GM21447 (cell line): ENCODE data around the gene ELF5.

ENCODE experiments used
- ATAC-seq: cut with Tn5 transposase; IDR thresholded peaks from one replicate; pipeline ENCODE4 v1.9.1; 2021; ENCODE audit not compliant: unreplicated experiment

ELF5 gene

DNA sequence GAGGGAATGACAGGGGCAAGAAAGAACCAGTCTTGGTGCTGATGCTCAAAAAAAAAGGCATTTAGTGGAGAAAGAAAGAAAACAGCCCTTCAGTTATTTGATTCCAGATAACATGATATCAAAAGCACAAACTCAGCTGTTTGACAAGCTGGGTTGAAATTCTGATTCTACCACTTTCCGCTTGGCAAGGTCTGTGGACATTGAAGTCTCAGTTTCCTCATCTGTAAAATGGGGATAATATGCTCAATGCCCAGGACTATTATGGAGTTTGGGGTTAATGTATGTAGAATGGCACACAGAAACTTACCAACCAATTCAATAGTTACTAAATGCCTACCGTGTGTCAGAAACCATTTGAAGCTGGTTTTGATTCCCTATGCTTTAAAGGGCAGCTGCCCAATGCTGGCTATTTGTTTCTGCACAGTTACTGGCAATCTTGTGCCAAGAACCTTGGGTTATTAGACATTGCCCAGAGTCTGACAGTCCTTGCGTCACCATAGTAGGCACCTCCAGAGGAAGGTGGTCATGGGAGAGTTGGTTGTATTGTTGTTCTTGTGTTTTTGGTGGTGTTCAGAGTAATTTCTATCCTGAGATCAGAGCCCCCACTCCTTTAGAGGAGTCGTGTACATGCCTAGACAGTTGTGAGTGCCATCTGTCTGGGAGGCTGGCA is 19.5 kb downstream of the ELF5 start:
- no peak for ATAC-seq

DNA sequence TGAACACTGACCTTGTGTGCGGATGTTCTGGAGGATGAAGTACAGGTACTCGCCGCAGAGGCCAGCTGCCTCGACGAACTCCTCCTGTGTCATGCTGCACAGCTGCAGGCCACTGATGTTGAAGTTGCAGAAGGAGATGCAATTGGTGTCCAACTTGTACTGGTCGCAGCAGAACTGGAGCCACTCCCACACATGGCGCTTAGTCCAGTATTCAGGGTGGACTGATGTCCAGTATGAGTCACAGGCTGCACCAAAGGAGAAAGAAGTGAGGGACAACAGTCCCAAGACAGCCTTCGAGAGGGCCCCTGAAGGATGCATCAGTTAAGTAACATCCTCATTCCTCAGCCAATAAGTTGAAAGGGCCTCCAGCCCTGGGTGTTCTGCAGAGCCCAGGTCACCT is 20.1 kb downstream of the ELF5 start:
- ATAC-seq: no peak

DNA sequence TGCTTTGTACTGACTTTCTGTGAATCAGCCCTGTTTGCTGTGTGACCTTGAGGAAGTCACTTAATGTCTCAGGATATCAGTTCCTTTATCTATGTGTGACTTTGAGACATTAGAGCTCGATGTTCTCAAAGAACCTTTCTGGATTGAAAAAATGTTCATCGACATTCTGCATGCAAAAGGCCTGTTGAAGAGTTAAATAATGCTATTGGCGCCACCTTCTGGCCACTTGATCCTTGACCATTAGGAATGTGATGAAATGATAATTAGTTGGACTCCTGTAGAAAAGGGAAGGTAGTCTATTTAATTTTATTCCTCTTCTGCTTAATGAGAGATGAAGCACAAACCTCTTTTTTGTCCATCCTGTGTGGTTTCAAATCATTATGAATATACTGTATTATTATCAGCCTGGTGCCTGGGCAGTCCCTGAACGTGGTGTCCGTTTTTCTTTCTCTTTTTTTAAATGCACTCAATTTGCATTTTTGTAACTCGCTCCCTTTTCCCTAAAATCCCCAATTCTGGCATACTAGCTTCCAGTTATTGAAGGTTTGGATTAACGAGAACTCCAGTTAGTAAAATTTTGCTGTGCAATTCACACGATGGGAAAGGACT is 20.7 kb downstream of the ELF5 start:
- ATAC-seq: no peak

DNA sequence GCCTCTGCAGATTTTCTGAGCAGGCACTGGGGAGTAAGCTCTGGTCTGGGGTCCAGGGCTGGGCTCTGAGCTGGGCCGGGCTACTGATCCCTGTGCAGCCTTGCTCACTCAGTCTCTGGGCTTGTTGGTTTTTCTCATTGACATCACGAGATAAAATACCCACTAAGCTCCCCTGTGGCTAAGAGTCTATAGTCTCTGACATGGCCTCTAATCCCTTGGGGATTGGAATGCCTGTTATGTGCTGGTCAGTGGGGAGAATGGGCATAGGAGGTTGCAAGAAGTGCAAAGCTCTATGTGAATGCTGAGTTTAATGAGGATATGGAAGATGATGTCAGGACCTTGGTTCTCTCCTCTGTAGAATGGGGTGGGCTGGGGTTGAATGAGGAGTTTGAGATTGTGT is 23.3 kb downstream of the ELF5 start:
- no peak for ATAC-seq

DNA sequence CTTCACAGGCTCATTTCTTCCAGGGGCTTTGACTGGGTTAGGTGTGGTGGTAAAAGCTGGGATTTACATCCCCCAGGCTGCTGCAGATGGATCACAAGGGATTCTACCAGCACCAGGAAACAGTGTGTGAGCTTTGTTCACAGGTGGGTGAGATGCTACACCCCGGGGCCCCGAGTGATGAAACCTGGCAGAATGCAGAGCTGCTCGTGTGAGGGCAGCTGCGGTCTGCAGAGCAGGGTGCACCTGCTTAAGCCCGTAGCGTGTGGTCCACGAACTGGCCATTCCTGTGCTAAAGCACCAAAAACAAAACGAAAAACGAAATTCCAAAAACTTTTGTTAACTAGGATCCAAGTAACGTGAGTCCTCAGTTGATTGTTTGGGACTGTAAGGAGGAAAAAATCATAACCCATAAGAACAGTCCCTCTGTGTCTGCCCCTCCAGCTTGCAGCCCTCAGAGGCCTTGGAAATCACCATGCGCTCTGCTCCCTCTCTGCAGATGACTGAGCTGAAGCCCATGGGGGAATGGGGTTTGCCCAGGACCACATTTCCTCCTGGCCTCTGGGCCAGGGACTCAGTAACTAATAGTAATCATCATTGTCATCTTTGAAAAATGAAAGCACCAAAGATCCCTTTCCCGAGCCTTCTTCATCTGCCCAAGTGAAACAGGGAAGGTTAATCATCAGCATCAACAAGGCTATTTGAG is 24.6 kb downstream of the ELF5 start:
- no peak for ATAC-seq

DNA sequence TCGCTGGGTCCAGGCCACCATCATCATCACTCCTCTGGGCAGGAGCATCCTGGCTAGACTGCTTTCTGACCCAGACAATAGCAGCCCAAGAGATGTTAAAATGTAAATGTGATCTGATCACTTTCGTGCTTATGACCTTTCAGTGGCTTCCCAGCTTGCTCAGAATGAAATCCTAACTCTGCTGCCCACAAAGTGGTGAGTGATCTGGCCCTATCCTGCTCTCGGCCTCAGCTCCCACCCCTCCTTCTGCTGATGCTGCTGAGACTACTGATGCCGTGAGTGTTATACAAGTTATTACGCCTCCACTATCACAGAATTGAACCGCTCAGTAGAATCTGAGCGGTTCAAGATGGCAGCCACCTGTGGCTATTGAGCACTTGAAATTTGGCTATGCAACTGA is 26.2 kb downstream of the ELF5 start:
- ATAC-seq: no peak

DNA sequence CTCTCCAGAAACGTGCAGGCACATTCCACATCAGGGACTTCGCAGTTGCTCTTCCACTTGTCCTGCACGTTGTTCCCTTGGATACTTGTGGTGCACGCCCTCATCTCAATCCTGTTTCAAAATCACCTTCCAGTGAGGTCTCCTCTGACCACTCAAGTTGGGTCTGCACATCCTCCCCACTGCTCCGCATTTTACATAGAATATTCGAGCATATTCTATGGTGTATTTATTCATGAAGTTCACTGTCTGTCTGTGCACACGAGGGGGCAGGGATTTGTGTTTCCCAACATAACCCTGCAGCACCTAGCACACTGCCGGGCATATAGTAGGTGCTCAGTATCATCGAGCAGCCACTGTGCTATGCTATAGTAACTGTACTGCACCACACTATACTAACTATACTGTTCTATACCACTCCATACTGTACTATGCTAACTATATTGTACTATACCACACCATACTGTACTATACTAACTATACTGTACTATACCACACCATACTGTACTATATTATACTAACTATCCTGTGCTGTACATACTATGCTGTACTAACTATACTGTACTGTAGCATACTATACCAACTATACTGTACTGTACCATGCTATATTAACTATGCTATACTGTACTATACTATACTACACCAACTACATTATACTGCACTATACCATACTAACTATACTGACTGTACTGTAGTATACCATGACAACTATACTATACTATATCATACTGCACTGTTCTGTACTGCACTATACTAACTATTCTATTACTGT is 30.3 kb downstream of the ELF5 start:
- no peak for ATAC-seq

DNA sequence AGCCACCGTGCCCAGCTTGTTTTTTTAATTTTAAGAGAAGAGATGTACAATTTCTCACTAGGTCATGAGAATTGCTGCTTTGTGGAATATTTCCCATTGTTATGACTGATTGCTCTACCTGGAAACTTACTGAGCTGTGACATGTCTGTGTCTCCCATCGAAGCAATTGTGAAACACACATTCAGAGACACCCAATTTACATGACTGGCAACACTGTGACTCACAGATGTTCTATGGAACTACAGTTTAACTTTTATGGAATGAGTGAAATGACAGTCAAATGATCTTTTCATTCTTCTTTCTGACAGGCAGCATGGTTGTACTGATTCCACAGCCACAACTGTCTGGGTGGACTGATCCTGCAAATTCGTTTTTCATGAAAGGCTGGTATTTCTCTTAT is 32.3 kb downstream of the ELF5 start:
- no peak for ATAC-seq

DNA sequence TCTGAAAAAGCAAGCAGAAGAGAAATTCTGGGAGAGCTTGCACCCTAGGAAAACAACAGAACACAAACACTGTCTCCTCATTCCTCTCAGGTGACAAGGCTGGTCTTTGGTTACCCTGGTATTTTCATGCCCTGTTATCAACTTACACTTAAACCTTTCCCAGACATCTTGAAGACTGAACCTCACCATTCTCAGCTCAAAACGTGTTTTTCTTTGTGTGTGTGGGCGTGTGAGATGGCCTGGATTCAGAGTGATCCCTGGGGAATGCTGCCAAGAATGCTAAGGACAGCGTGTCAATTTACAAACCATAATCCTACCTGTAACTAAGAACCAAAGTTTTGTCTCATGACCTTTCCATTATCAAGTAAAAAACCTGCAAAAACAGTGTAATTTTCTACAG is 33.3 kb downstream of the ELF5 start:
- ATAC-seq: no peak

DNA sequence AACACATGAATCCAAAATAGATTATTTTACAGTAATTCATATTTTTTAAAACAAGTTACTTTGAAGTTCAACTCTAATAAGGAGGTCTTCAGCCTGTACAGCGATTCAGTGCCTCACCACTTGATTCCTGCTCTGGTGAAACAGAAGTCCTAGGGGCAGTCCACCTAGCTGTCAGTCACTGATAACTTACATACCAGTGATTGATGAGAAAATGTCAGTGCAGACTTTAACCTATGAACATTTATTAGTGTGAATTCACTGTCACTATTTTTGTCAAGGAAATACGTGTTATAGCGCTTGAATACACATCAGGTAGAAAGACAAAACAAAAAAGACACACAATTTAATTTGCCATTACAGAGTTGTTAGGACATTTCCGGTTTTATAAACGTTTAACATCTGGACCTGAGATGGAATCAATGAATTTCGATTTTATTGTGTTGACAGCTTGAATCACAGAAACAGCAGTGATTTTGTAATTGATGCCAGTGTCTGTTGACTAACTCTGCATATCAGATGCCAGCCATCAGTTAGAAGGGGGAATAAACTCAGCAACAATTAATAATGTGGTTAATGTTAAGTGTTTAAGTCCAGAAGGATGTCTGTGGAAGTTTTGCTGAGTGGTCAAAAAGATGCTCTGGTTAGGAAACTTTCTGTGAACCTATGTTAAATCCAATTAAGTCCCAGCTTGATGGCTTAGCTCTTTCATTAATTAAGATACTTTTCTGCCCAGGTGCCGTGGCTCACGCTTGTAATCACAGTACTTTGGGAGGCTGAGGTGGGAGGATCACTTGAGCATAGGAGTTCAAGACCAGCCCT is 34.5 kb downstream of the ELF5 start:
- no peak for ATAC-seq

DNA sequence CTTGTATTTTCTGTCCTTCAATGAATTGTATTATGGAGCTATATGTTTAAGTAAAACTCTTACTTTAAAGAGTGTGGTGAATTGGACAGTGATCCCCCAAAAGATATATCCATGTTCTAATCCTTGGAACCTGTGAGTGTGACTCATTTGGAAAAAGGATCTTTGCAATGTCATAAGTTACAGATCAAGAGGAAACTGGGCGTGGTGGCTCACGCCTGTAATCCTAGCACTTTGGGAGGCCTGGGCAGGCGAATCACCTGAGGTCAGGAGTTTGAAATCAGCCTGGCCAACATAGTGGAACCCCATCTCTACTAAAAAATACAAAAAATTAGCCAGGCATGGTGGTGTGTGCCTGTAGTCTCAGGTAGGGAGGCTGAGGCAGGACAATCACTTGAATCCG is 36.7 kb downstream of the ELF5 start:
- ATAC-seq: no peak

DNA sequence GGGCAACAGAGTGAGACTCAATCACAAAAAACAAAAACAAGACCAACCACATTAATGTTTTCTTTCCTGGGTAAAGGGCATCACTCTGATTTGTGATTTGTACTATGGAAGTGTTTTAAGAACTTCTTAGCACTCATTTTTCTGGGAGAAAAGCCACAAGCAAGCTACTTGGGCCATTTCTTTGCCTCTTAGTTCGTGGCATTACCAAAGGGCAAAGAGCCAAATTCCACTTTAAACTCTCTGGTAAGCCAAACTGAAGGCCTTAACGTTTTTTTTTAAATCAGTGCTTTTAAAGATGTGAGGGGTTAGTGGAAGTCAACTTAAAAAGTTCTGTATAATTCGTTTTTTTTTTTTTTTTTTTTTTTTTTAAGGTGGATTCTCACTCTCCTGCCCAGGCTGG is 37.9 kb downstream of the ELF5 start:
- no peak for ATAC-seq

DNA sequence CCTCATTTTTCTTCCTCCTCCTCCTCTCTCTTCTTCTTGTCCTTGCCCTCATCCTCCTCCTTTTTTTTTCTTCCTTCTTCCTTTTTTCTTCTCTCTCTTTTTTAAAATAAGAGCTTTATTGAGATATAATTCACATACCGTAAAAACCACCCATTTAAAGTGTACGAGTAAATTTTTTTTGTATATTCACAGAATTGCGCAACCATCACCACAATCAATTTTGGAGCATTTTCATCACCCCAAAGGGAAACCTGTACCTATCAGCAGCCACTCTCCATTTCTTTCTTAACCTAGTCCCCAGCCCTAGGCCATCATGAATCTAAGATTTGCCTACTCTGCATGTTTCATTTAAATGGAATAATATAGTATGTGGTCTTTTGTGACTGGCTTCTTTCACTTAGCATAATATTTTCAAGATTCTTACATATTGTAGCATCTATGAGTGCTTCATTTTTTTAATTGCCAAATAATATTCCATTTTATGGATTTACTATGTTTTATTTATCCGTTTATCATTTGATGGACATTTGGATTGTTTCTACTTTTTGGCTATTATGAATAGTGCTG is 39.9 kb downstream of the ELF5 start:
- no peak for ATAC-seq

DNA sequence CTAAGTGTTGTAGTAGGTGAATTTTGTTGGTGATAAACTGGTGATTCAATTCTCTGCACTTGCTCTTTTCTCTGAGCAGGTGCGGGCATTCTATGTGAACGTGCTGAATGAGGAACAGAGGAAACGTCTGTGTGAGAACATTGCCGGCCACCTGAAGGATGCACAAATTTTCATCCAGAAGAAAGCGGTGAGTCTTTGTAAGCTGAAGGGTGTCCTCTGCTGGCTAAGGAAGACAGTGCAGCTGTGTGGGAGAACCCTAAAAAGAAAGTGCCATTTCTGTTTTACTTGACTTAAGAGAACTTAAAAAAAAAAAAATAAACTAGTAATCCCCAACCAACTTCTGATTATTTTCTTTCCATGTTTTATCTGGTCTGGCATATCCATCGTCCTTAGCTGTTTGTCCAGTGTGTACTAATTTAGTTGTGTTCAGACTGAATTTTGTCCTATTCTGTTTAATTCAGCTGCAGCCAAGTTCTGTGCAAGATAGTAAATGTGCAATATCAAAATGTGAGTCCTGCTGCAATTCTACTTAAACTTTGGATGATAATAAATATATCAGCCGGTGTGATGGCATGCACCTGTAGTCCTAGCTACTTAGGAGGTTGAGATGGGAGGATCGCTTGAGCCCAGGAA is 45.3 kb downstream of the ELF5 start:
- no peak for ATAC-seq

DNA sequence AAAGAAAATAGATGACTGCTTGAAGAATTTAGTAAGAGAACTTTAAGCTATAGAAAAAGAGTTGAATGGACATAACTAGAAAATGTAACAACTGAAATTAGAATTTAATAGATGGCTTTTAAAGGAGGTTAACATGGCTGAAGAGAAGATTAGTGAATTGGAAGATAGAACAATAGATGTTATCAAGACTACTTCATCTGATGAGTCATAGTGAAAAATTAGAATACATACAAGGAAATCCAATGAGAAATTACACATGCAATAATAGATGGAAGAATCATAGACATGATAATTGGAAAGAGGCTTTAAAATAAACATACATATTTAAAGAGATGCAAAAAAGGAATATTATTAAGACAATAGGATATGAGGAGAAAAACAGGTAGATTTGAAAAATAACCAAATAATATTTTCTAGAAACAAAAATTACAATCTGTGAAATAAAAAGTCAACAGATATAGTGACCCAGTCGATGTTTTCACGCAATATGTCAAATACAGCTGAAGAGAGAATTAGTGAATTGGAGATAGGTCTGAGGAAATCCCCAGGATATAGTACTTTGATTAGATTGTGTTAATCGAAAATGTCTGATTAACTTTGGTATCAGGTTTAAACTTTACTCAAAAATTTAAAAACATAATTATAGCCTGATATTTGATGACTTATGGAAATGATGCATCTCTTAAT is 46.6 kb downstream of the ELF5 start:
- no peak for ATAC-seq

DNA sequence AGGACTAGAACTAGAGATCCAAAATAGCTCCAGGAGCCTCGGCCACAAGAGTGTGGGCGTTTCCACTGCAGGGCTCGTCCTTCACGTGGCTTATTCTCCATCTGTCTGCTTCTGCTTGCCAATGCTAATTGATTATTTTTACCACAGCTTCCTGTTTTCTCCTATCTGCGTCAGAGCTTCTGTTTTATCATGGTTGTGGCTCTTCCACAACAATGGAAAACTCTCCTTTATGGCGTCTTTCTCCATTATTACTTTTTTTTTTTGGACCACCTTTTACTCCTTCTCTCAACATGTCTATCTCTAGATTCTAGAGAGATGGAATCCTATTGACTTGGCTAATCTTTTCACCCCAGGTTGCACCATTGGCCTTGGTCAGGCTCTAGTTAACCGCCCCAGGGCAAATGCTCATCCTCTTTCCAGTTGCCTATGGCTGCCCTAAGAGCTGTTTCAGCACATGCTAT is 49.0 kb downstream of the ELF5 start:
- ATAC-seq: no peak

DNA sequence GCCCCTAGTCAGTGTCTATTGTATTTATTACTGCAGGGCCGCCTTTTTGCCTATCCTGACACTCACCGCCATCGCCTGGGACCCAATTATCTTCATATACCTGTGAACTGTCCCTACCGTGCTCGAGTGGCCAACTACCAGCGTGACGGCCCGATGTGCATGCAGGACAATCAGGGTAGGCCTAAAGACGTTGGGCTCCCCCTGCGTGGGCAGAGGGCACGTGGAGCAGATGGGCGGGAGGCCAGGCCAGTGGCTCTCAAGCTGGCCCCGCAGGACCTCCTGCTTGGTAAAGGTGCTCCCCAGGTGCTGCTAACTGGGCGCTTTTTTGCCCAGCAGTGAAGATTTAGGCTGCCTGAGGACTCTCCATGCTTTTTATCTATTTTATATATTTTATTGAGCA is 52.4 kb downstream of the ELF5 start:
- no peak for ATAC-seq

DNA sequence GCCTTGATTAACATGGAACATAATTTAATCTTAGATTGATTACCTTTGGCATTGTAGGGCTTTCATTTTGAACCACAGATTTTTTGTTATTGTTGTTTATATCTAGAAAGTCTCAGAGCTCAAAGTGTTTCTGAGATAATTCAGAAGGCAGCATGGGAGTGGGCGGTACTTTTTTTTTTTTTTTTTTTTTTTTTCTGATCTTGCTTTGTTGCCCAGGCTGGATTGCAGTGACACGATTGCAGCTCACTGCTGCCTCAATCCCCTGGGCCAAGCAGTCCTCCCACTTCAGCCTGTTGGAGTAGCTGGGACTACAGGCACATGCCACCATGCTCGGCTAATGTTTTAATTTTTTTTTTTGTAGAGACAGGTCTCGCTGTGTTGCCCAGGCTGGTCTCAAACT is 53.3 kb downstream of the ELF5 start:
- ATAC-seq: no peak

DNA sequence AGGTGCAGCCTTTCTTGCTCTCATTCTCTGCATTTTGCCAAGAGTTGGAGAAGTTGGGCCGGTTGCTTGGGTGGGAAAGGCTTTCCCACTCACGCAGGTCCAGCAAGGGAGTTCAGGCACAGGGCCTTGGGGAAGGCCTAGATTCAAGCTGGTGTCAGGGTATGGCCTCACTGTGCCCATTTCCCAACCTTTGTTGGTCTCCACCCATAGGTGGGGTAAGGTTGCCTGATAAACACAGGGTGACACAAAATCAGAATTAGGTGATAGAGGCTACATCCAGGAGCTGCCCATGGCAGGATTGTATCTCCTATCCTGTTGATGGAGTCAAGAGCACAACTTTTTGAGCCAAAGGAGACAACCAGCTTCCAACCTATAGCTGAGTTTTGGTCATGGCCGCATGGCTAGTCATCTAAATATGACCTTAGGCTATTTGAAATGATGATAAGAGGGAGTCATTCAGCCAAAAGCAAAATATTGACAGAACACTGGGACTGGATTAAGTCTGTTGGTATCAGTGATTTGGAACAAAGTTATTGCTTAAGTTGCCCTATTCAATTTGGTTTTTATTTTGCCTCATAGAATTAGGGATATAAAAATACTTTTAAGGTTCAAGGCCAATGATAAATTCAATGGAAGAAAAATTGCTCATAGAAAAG is 54.0 kb downstream of the ELF5 start:
- no peak for ATAC-seq
